Measurements from ENCODE around the gene SHC4. TPM values are rescaled to one million over a fixed set of nuclear protein-coding genes. Genes with fewer than 3 reads are reported as not detected.
"Not testable (repeated sequence)": the region's sequence is repeated elsewhere in the genome, so short reads cannot be mapped to it uniquely, and the experiment has no call there.

The SHC4 gene
- polyA plus RNA-seq, 3 donors: 0.09 TPM; not detected in 2

DNA sequence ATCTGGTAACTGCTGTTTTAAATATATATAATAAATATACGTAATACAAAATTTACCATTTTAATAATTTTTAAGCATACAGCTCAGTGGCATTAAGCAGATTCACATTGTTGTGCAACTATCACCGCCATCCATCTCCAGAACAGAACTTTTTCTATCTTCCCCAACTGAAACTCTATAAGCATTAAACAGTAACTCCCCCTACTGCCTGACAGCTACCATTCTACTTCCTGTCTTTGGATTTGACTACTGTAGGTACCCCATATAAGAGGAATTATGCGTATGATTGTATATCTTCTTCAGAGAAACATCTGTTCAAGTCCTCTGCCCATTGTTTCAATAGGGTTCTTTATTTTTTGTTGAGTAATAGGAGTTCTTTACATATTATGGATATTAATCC is 49.0 kb downstream of the SHC4 start:
- 45% methylated on average over 1 of the region's 3 CpGs for WGBS (ENCODE audit: insufficient coverage)
- H3K36me3 Mint-ChIP-seq: no peaks in the 10 kb centered on the region
- Histone ChIP-seq H3K9me3 (replicated peaks in 1 of 2; ENCODE audit: control insufficient read depth in 1 of 2, insufficient read depth in 1 of 2, low read length in 2 of 2) (no peaks in the 10 kb centered on the region), H3K27me3 (ENCODE audit: control insufficient read depth in 2 of 2, insufficient read depth in 2 of 2, low read length in 2 of 2) (no peaks in the 10 kb centered on the region), H3K9ac (ENCODE audit: insufficient read depth, low read length, poor library complexity, severe bottlenecking) (no peak overlapping the region), H3K79me2 (ENCODE audit: insufficient read depth, low read length) (no peaks in the 10 kb centered on the region), H3K4me1 (ENCODE audit: control insufficient read depth in 1 of 2, insufficient read depth in 2 of 2, low read length in 2 of 2) (no peaks in the 10 kb centered on the region), H3K4me2 (replicated peaks; ENCODE audit: extremely low read depth, low read length, poor library complexity, severe bottlenecking) (no peak overlapping the region), H3K36me3 (replicated peaks in 1 of 2; ENCODE audit: control insufficient read depth in 1 of 2, insufficient read depth in 2 of 2, low read length in 2 of 2) (no peaks in the 10 kb centered on the region), H2AFZ (ENCODE audit: insufficient read depth, low read depth, low read length, poor library complexity, severe bottlenecking) (no peak overlapping the region), H3K4me3 (replicated peaks in 1 of 3; ENCODE audit: low read depth in 2 of 3, low read length in 3 of 3) (no peak overlapping the region), H3K27ac (ENCODE audit: low read depth in 1 of 2, low read length in 2 of 2) (no peak overlapping the region), H4K20me1 (ENCODE audit: insufficient read depth, low read length) (no peaks in the 10 kb centered on the region)
- peaks cover 1 to 9% (median 4%) of the 10 kb centered on the region in 3 donors for H3K27me3 Mint-ChIP-seq (ENCODE audit: low read depth in 3 of 3)
- TF ChIP-seq, protein P1, sequence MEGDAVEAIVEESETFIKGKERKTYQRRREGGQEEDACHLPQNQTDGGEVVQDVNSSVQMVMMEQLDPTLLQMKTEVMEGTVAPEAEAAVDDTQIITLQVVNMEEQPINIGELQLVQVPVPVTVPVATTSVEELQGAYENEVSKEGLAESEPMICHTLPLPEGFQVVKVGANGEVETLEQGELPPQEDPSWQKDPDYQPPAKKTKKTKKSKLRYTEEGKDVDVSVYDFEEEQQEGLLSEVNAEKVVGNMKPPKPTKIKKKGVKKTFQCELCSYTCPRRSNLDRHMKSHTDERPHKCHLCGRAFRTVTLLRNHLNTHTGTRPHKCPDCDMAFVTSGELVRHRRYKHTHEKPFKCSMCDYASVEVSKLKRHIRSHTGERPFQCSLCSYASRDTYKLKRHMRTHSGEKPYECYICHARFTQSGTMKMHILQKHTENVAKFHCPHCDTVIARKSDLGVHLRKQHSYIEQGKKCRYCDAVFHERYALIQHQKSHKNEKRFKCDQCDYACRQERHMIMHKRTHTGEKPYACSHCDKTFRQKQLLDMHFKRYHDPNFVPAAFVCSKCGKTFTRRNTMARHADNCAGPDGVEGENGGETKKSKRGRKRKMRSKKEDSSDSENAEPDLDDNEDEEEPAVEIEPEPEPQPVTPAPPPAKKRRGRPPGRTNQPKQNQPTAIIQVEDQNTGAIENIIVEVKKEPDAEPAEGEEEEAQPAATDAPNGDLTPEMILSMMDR (IDR thresholded peaks at IDR 0.05): no peak
- DNase-seq: no peak
- intact Hi-C loops (cut with micrococcal nuclease): no loop called here
- H3K9me3 Mint-ChIP-seq: peaks cover 0 to 10% (median 3%) of the 10 kb centered on the region in 7 donors
- H3K27ac Mint-ChIP-seq: no peak overlapping the region
- H3K4me3 Mint-ChIP-seq: no peak overlapping the region
- H3K4me1 Mint-ChIP-seq: no peaks in the 10 kb centered on the region

DNA sequence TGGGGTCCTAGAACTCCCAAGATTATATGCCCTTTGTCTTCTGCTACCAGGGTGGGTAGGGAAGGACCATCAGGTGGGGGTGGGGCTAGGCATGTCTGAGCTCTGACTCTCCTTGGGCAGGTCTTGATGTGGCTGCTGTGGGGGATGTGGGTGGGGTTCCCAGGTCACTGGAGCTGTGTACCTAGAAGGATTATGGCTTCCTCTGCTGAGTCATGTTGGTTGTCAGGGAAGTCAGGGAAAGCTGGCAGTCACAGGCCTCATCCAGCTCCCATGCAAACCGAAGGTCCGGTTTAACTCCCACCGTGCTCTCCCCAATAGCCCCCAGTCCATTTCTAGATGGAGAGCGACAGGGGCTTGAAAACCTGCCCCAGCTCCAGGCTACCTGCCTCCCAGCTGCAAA is 50.6 kb downstream of the SHC4 start:
- H3K4me2 ChIP-seq (replicated peaks; ENCODE audit: extremely low read depth, low read length, poor library complexity, severe bottlenecking): no peak overlapping the region
- Mint-ChIP-seq H3K4me3 (no peak overlapping the region), H3K27me3 (ENCODE audit: low read depth in 3 of 3) (peaks cover 0 to 10% (median 1%) of the 10 kb centered on the region in 3 donors), H3K36me3 (no peaks in the 10 kb centered on the region), H3K27ac (no peak overlapping the region), H3K9me3 (peaks cover 0 to 10% (median 3%) of the 10 kb centered on the region in 7 donors), H3K4me1 (no peaks in the 10 kb centered on the region)
- 95% methylated on average over 4 of the region's 4 CpGs for WGBS (ENCODE audit: insufficient coverage)
- H3K9ac ChIP-seq (ENCODE audit: insufficient read depth, low read length, poor library complexity, severe bottlenecking): no peak overlapping the region
- DNase-seq: no peak
- no peaks in the 10 kb centered on the region for H4K20me1 ChIP-seq (ENCODE audit: insufficient read depth, low read length)
- no peaks in the 10 kb centered on the region for H3K79me2 ChIP-seq (ENCODE audit: insufficient read depth, low read length)
- H3K9me3 ChIP-seq (replicated peaks in 1 of 2; ENCODE audit: control insufficient read depth in 1 of 2, insufficient read depth in 1 of 2, low read length in 2 of 2): no peaks in the 10 kb centered on the region
- H3K27ac ChIP-seq (ENCODE audit: low read depth in 1 of 2, low read length in 2 of 2): no peak overlapping the region
- TF ChIP-seq, protein P1 (IDR thresholded peaks at IDR 0.05): no peak
- H3K4me3 ChIP-seq (replicated peaks in 1 of 3; ENCODE audit: low read depth in 2 of 3, low read length in 3 of 3): no peak overlapping the region
- no peak overlapping the region for H2AFZ ChIP-seq (ENCODE audit: insufficient read depth, low read depth, low read length, poor library complexity, severe bottlenecking)
- no peaks in the 10 kb centered on the region for H3K27me3 ChIP-seq (ENCODE audit: control insufficient read depth in 2 of 2, insufficient read depth in 2 of 2, low read length in 2 of 2)
- intact Hi-C loops (cut with micrococcal nuclease): no loop called here
- no peaks in the 10 kb centered on the region for H3K4me1 ChIP-seq (ENCODE audit: control insufficient read depth in 1 of 2, insufficient read depth in 2 of 2, low read length in 2 of 2)
- H3K36me3 ChIP-seq (replicated peaks in 1 of 2; ENCODE audit: control insufficient read depth in 1 of 2, insufficient read depth in 2 of 2, low read length in 2 of 2): no peaks in the 10 kb centered on the region

DNA sequence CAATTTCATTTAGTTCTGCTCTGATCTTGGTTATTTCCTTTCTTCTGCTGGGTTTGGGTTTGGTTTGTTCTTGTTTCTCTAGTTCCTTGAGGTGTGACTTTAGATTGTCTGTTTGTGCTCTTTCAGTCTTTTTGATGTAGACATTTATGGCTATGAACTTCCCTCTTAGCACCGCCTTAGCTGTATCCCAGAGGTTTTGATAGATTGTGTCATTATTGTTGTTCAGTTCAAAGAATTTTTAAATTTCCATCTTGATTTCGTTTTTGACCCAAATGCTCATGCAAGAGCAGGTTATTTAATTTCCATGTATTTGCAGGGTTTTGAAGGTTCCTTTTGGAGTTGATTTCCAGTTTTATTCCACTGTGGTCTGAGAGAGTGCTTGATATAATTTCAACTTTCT is 53.2 kb downstream of the SHC4 start:
- H3K36me3 Mint-ChIP-seq; H3K27ac ChIP-seq (ENCODE audit: low read depth in 1 of 2, low read length in 2 of 2); H3K4me1 ChIP-seq (ENCODE audit: control insufficient read depth in 1 of 2, insufficient read depth in 2 of 2, low read length in 2 of 2); DNase-seq; H3K27ac Mint-ChIP-seq; H4K20me1 ChIP-seq (ENCODE audit: insufficient read depth, low read length); H2AFZ ChIP-seq (ENCODE audit: insufficient read depth, low read depth, low read length, poor library complexity, severe bottlenecking); H3K27me3 ChIP-seq (ENCODE audit: control insufficient read depth in 2 of 2, insufficient read depth in 2 of 2, low read length in 2 of 2); H3K4me3 ChIP-seq (replicated peaks in 1 of 3; ENCODE audit: low read depth in 2 of 3, low read length in 3 of 3); H3K4me1 Mint-ChIP-seq; H3K36me3 ChIP-seq (replicated peaks in 1 of 2; ENCODE audit: control insufficient read depth in 1 of 2, insufficient read depth in 2 of 2, low read length in 2 of 2); H3K79me2 ChIP-seq (ENCODE audit: insufficient read depth, low read length); H3K9ac ChIP-seq (ENCODE audit: insufficient read depth, low read length, poor library complexity, severe bottlenecking); H3K4me3 Mint-ChIP-seq; H3K4me2 ChIP-seq (replicated peaks; ENCODE audit: extremely low read depth, low read length, poor library complexity, severe bottlenecking); H3K9me3 ChIP-seq (replicated peaks in 1 of 2; ENCODE audit: control insufficient read depth in 1 of 2, insufficient read depth in 1 of 2, low read length in 2 of 2); intact Hi-C loops (cut with micrococcal nuclease); H3K9me3 Mint-ChIP-seq; H3K27me3 Mint-ChIP-seq (ENCODE audit: low read depth in 3 of 3): not testable (repeated sequence)
- 83% methylated on average over 1 of the region's 2 CpGs for WGBS (ENCODE audit: insufficient coverage)

All from CD14-positive monocyte (primary cell).